GM23338 (cell line): ENCODE measurements around the gene SSH2. TPM values are rescaled to one million over a fixed set of nuclear protein-coding genes. Genes with fewer than 3 reads are reported as not detected.

Experiments used
- ATAC-seq: fragments of 200-7000 bp; cut with Tn5 transposase; 3 replicates; pipeline ENCODE4 v1.9.1; 2020
- DNase-seq: peaks from one replicate; pipeline ENCODE4 v3.0.0-alpha.2; 2015; ENCODE audit warnings: low spot score
- H2AFZ ChIP-seq: fragments of 200-600 bp; sonication (generic); 2 replicates; pipeline ENCODE4 v1.8.0; 2016; ENCODE audit warnings: antibody characterized with exemption, mild to moderate bottlenecking, moderate library complexity
- H3F3A ChIP-seq: fragments of 200-600 bp; sonication (generic); replicated peaks from 2 replicates; pipeline ENCODE4 v1.8.0; 2017; ENCODE audit warnings: antibody characterized with exemption, mixed run types, low read depth
- H3K27ac ChIP-seq: fragments of 200-600 bp; sonication (generic); 2 replicates; pipeline ENCODE4 v1.6.1; 2016; ENCODE audit warnings: low read depth
- H3K27me3 ChIP-seq: fragments of 200-600 bp; sonication (generic); 2 replicates; pipeline ENCODE4 v1.8.0; 2016; ENCODE audit warnings: mild to moderate bottlenecking, mixed run types, moderate library complexity; ENCODE audit not compliant: insufficient read depth
- H3K36me3 ChIP-seq: fragments of 200-600 bp; sonication (generic); 2 replicates; pipeline ENCODE4 v1.8.0; 2016; ENCODE audit warnings: mild to moderate bottlenecking; ENCODE audit not compliant: insufficient read depth
- H3K4me1 ChIP-seq: fragments of 200-600 bp; sonication (generic); 2 replicates; pipeline ENCODE4 v1.8.0; 2016; ENCODE audit warnings: mild to moderate bottlenecking, moderate library complexity; ENCODE audit not compliant: insufficient read depth
- H3K4me2 ChIP-seq: fragments of 200-600 bp; sonication (generic); 2 replicates; pipeline ENCODE4 v1.7.1; 2017; ENCODE audit warnings: mixed run types
- H3K4me3 ChIP-seq: fragments of 200-600 bp; sonication (generic); 2 replicates; pipeline ENCODE4 v1.6.1; 2016; ENCODE audit warnings: mixed run types
- H3K79me2 ChIP-seq: fragments of 200-600 bp; sonication (generic); replicated peaks from 2 replicates; pipeline ENCODE4 v1.8.0; 2017; ENCODE audit warnings: mild to moderate bottlenecking; ENCODE audit not compliant: insufficient read depth
- H3K9me2 ChIP-seq: fragments of 200-600 bp; sonication (generic); 2 replicates; pipeline ENCODE4 v1.8.0; 2017; ENCODE audit not compliant: insufficient read depth
- H4K20me1 ChIP-seq: fragments of 200-600 bp; sonication (generic); replicated peaks from 2 replicates; pipeline ENCODE4 v1.8.0; 2017; ENCODE audit warnings: mild to moderate bottlenecking; ENCODE audit not compliant: insufficient read depth
- H3K27ac Mint-ChIP-seq: 2 replicates; pipeline ENCODE4 v1.8.0; 2020; ENCODE audit warnings: inconsistent platforms, mild to moderate bottlenecking, moderate library complexity, mixed read lengths
- H3K27me3 Mint-ChIP-seq: 3 replicates; pipeline ENCODE4 v1.8.0; 2022; ENCODE audit warnings: low read depth, mild to moderate bottlenecking, moderate library complexity, mixed read lengths, inconsistent platforms; ENCODE audit not compliant: insufficient read depth, poor library complexity
- H3K36me3 Mint-ChIP-seq: 3 replicates; pipeline ENCODE4 v1.8.0; 2021; ENCODE audit warnings: low read depth, mild to moderate bottlenecking, inconsistent platforms, moderate library complexity, mixed read lengths
- H3K4me1 Mint-ChIP-seq: 3 replicates; pipeline ENCODE4 v1.8.0; 2020; ENCODE audit warnings: mild to moderate bottlenecking, inconsistent platforms, mixed read lengths
- H3K4me3 Mint-ChIP-seq: 3 replicates; pipeline ENCODE4 v1.8.0; 2021; ENCODE audit warnings: moderate library complexity, mild to moderate bottlenecking, inconsistent platforms, mixed read lengths
- H3K9me3 Mint-ChIP-seq: 3 replicates; pipeline ENCODE4 v1.8.0; 2020; ENCODE audit warnings: moderate library complexity, mild to moderate bottlenecking, inconsistent platforms, mixed read lengths
- CREB1 ChIP-seq: fragments of 250-450 bp; sonication (Bioruptor Pico); IDR thresholded peaks from 2 replicates; pipeline ENCODE4 v1.5.0; 2020; ENCODE audit warnings: low read depth, mild to moderate bottlenecking, moderate library complexity
- EZH2 ChIP-seq: fragments of 200-600 bp; sonication (generic); IDR thresholded peaks from one replicate; pipeline ENCODE4 v1.8.0; 2017; ENCODE audit warnings: antibody characterized with exemption, mild to moderate bottlenecking, low read depth; ENCODE audit not compliant: unreplicated experiment
- EZH2phosphoT487 ChIP-seq: fragments of 200-600 bp; sonication (generic); IDR thresholded peaks from one replicate; pipeline ENCODE4 v1.8.1; 2018; ENCODE audit warnings: antibody characterized with exemption; ENCODE audit not compliant: unreplicated experiment
- JUNB ChIP-seq: IDR thresholded peaks from one replicate; pipeline ENCODE4 v1.6.1; 2016; ENCODE audit warnings: antibody characterized with exemption; ENCODE audit not compliant: unreplicated experiment
- NANOG ChIP-seq: IDR thresholded peaks from 2 replicates; pipeline ENCODE4 v1.6.1; 2016; ENCODE audit warnings: antibody characterized with exemption, borderline replicate concordance
- STAT1 ChIP-seq: IDR thresholded peaks from one replicate; pipeline ENCODE4 v1.6.1; 2016; ENCODE audit warnings: antibody characterized with exemption; ENCODE audit not compliant: unreplicated experiment
- ZNF114 ChIP-seq: fragments of 250-450 bp; sonication (Bioruptor Pico); IDR thresholded peaks from 2 replicates; pipeline ENCODE4 v1.5.0; 2020; ENCODE audit warnings: mild to moderate bottlenecking, moderate library complexity
- ZNF331 ChIP-seq: fragments of 250-450 bp; sonication (Bioruptor Pico); IDR thresholded peaks from 2 replicates; pipeline ENCODE4 v1.5.0; 2020; ENCODE audit warnings: low read depth, mild to moderate bottlenecking, moderate library complexity
- polyA plus RNA-seq: library from polyadenylated mRNA; unstranded; fragments of >200 nt; fragmentation: Nextera tagmentation; extraction: Ambion mirVana; gene quantifications from 2 replicates; pipeline ENCODE4 v1.2.1, GENCODE V29; 2016
- total RNA-seq: library from RNA; depleted of rRNA; stranded (reverse); fragments of >200 nt; shearing (Covaris generic); gene quantifications from 2 replicates; pipeline ENCODE4 v1.2.3, GENCODE V29; 2014
- TF ChIP-seq, protein P1 (sequence below): IDR thresholded peaks from 2 replicates; pipeline ENCODE4 v1.6.1; 2016; ENCODE audit warnings: antibody characterized with exemption
- TF ChIP-seq, protein P2 (sequence below), 2 experiments: fragments of 200-600 bp in 1 of 2; sonication (generic) in 1 of 2; conservative IDR thresholded peaks; 2 replicates each; pipeline versions ENCODE4 v1.5.1 to v1.6.1; 2016 to 2017; ENCODE audit warnings: antibody characterized with exemption in 2 of 2, low read depth in 2 of 2, mild to moderate bottlenecking in 2 of 2, moderate library complexity in 1 of 2
- TF ChIP-seq, protein P3 (sequence below): IDR thresholded peaks from one replicate; pipeline ENCODE4 v1.6.1; 2018; ENCODE audit warnings: antibody characterized with exemption; ENCODE audit not compliant: unreplicated experiment

The SSH2 gene
- total and polyA plus RNA-seq, 2 experiments from 2014 or later = 9.9 to 12.1 TPM

DNA sequence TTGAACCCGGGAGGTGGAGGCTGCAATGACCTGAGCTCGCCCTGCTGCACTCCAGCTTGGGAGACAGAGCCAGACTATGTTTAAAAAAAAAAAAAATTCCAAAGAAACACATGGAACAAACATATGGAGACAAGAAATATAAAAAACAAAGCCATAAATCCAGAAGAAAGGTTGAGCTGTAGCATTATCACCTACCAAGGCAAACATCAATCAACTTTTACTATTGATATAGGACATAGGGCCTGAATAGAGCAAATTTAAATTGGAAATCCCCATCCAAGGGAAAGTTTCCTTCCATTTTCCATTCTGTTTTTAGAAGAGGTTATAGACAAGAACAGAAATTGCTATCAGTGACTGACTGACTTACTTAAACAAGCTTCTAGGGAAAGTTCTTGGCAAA is 56.6 kb downstream of the SSH2 start (continued):
- TF ChIP-seq EZH2phosphoT487 (no peak), CREB1 (CRISPR knock-in tag) (no peak), EZH2 (no peak), JUNB (no peak), NANOG (no peak), STAT1 (no peak)
- TF ChIP-seq, protein P1, sequence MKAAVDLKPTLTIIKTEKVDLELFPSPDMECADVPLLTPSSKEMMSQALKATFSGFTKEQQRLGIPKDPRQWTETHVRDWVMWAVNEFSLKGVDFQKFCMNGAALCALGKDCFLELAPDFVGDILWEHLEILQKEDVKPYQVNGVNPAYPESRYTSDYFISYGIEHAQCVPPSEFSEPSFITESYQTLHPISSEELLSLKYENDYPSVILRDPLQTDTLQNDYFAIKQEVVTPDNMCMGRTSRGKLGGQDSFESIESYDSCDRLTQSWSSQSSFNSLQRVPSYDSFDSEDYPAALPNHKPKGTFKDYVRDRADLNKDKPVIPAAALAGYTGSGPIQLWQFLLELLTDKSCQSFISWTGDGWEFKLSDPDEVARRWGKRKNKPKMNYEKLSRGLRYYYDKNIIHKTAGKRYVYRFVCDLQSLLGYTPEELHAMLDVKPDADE = no peak
- TF ChIP-seq, protein P2, sequence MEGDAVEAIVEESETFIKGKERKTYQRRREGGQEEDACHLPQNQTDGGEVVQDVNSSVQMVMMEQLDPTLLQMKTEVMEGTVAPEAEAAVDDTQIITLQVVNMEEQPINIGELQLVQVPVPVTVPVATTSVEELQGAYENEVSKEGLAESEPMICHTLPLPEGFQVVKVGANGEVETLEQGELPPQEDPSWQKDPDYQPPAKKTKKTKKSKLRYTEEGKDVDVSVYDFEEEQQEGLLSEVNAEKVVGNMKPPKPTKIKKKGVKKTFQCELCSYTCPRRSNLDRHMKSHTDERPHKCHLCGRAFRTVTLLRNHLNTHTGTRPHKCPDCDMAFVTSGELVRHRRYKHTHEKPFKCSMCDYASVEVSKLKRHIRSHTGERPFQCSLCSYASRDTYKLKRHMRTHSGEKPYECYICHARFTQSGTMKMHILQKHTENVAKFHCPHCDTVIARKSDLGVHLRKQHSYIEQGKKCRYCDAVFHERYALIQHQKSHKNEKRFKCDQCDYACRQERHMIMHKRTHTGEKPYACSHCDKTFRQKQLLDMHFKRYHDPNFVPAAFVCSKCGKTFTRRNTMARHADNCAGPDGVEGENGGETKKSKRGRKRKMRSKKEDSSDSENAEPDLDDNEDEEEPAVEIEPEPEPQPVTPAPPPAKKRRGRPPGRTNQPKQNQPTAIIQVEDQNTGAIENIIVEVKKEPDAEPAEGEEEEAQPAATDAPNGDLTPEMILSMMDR (conservative IDR thresholded peaks at IDR 0.05; ENCODE audit: low read depth in 2 of 2) = no peak
- TF ChIP-seq, protein P3, sequence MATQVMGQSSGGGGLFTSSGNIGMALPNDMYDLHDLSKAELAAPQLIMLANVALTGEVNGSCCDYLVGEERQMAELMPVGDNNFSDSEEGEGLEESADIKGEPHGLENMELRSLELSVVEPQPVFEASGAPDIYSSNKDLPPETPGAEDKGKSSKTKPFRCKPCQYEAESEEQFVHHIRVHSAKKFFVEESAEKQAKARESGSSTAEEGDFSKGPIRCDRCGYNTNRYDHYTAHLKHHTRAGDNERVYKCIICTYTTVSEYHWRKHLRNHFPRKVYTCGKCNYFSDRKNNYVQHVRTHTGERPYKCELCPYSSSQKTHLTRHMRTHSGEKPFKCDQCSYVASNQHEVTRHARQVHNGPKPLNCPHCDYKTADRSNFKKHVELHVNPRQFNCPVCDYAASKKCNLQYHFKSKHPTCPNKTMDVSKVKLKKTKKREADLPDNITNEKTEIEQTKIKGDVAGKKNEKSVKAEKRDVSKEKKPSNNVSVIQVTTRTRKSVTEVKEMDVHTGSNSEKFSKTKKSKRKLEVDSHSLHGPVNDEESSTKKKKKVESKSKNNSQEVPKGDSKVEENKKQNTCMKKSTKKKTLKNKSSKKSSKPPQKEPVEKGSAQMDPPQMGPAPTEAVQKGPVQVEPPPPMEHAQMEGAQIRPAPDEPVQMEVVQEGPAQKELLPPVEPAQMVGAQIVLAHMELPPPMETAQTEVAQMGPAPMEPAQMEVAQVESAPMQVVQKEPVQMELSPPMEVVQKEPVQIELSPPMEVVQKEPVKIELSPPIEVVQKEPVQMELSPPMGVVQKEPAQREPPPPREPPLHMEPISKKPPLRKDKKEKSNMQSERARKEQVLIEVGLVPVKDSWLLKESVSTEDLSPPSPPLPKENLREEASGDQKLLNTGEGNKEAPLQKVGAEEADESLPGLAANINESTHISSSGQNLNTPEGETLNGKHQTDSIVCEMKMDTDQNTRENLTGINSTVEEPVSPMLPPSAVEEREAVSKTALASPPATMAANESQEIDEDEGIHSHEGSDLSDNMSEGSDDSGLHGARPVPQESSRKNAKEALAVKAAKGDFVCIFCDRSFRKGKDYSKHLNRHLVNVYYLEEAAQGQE = no peak

DNA sequence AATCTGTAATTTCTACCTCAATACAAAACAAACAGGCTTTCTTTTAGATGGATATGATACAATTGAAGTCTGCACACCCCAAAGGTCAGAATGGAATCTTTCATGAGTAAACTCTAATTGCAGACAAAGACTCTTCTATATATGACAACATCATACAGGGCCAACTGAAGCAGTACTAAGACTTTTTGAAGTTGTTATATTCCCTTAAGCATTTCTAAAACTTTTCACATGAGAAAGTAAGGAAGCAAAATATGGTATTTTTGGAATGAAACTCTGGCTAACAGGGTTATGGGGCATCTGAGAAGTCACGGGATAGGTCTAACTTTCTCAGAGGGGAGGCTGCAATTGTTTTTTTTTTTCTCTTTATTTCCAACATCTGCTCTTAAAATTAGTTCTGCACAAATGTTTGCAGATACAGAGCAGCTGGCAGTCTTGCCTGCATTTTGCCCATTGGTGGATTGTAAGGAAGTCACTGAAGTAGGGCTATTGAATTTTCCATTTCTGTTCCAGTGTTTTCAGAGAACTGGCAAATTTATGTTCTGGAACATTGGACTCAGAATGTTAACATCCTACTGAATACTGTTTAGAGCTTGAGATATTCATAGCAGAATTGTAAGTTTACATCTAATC is 59.1 kb downstream of the SSH2 start:
- no peak for DNase-seq
- Mint-ChIP-seq H3K9me3 (no peaks in the 10 kb centered on the region), H3K27me3 (no peaks in the 10 kb centered on the region), H3K4me1 (peaks cover 19% of the 10 kb centered on the region), H3K4me3 (no peak overlapping the region), H3K36me3 (no peaks in the 10 kb centered on the region), H3K27ac (no peak overlapping the region)
- Histone ChIP-seq H2AFZ (no peak overlapping the region), H4K20me1 (peaks cover 4% of the 10 kb centered on the region; the same call in 1 of the 2 replicates), H3F3A (0 out of 2 replicates have a peak, but pooled peaks cover 2% of the 10 kb centered on the region), H3K36me3 (no peaks in the 10 kb centered on the region), H3K4me1 (peaks cover 17% of the 10 kb centered on the region), H3K4me2 (no peak overlapping the region), H3K27ac (no peak overlapping the region), H3K4me3 (no peak overlapping the region), H3K9me2 (no peaks in the 10 kb centered on the region), H3K79me2 (no peaks in the 10 kb centered on the region), H3K27me3 (no peaks in the 10 kb centered on the region)
- no peak for ATAC-seq
- TF ChIP-seq EZH2phosphoT487 = no peak
- no peak for TF ChIP-seq CREB1 (CRISPR knock-in tag)
- no peak for TF ChIP-seq ZNF114 (CRISPR knock-in tag)
- TF ChIP-seq, protein P1 = no peak
- TF ChIP-seq ZNF331 = no peak
